Stimulated activated CD8-positive, alpha-beta memory T cell treated with anti-CD3 and anti-CD28 coated beads, Interleukin-15, amount 100 ng/mL, for 24 hours (primary cell): ENCODE measurements around the gene IQCK.

Experiments
- DNase-seq: peaks from one replicate; pipeline ENCODE4 v3.0.0-alpha.2; 2020; ENCODE audit warnings: low read depth

Gene IQCK

GRCh38 chr16:19837984-19838707 lies 120.1 kb downstream of the IQCK start:
- DNase-seq, result no peak

DNA sequence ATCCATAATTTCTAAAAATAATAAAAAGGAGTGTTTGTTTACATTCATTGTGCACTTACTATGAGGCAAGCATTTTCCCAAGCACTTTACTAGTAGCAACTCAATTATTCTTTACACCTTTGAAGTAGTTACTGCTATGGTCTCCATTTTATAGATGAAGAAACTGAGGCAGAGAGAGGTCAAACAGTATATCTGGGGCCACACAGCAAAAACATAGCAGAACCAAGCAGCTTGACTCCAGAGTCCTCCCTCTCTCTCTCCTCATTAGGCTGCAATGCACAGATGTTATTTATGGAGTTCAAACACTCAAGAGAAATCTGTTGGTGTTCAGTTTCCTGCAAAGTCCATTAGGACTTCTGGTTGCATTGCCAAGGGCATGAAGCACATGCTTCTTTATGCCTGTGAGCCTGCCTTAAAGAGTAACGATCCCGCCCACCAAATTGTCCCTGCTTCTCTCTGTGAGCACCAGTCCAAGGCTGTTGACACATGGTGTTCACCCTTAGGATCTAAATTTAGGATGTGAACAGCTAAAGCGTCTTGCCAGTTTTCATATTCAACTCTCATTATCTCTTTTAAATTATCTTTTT lies 122.5 kb downstream of the IQCK start:
- DNase-seq, result no peak

DNA sequence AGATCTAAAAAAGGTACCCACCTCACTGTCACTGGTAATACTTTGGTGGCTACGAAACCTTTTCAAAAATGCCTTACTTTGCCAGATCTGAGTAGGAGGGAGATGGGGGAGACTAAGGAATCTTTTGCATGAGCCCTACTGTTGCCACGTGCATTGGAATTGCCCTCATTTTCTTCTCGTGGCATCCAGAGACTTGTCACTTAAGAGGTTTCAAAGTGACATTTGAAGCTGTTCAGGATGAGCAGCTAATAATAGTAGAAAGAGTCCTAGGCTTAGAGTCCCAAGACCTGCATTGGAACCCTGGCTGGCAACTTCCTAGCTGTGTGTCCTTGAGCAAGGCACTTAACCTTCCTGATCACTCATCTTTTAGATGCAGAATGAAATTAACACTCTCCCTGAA lies 123.1 kb downstream of the IQCK start:
- DNase-seq, result no peak

- no peak for DNase-seq
Observed at GRCh38 chr16:19842426-19843157, 124.5 kb downstream of the IQCK start.

DNA sequence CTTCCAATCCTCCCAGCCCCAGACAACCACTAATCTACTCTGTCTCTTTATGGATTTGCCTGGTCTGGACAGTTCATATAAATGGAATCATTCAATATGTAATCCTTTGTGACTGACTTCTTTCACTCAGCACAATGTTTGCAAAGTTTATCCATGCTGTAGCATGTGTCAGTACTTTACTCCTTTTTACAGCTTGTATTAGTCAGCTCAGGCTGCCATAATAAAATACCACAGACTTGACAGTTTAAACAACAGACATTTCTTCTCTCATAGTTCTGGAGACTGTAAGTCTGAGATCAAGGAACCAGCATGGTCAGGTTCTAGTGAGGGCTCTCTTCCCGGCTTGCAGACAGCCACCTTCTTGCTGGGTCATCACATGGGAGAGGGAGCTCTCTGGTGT lies 125.3 kb downstream of the IQCK start:
- DNase-seq, result no peak

DNA sequence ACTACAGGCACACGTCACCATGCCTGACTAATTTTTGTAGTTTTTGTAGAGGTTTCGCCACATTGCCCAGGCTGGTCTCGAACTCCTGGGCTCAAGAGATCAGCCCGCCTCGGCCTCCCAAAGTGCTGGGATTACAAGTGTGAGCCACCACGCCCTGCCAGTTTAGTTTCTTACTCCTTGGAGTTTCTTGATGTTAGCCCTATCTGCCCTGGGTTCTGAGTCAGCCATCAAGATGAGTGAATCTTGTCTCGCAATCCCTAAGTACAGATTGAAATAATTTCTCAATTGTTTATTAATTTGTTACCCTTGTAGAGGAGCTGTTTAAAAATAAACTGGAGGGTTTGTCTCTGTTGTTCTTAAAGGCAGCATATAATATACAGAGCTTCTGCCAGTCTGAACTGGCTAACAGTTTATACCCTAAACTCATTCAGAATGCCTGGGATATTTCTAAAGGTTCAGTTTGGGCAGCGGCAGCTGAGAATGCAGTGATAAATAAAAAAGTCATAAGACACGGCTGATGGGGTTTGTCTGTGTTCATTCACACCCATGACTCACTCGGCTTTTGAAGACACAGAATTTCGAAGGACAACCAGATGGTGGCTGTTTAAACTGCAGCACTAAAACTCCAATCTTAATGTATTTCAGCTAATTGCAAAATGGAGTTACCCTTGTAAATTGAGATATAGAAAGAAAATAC lies 127.0 kb downstream of the IQCK start:
- DNase-seq, result no peak

GRCh38 chr16:19846436-19846835 lies 128.4 kb downstream of the IQCK start:
- DNase-seq, result no peak

DNA sequence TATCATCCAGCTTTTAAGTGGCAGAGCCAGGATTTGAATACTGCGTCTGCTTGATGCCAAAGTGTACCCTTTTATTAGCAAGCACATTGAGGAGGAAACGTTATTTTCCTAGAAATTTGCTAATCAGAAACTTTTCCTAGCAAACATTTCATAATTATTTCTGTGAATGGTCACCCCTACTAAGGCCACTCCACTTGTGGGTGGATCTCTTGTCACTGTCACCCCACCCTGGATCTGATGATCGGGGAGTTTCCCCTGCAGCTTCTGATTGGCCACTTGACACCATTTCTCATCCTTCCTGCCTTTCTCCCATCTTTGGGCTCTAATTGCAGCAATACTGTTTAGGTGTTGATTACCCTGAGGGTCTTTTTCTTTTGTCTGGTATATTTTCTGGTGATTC lies 130.7 kb downstream of the IQCK start:
- no peak for DNase-seq

GRCh38 chr16:19850131-19850817 lies 132.2 kb downstream of the IQCK start:
- no peak for DNase-seq

GRCh38 chr16:19851476-19851875 lies 133.4 kb downstream of the IQCK start:
- no peak for DNase-seq

GRCh38 chr16:19853132-19853741 lies 135.2 kb downstream of the IQCK start:
- DNase-seq, result no peak

GRCh38 chr16:19853742-19854542 lies 135.9 kb downstream of the IQCK start:
- DNase-seq, result no peak

DNA sequence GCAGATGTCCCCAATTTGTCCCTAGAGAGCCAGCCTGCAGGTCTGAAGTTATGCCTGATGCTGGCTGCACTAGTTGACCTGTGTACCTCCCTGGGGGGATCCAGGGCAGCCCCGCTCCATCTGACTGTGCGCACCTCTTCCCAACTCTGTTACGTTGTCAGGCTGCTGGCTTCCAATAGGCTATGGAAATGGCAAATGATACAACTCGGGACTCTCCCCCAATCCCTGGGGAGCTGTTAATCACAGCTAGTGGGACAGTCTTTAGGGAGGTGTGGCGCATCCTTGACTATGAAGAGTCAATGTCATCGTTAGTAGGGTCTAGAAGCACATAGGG lies 136.4 kb downstream of the IQCK start:
- DNase-seq, result no peak

- DNase-seq, result no peak
Observed at GRCh38 chr16:19856120-19856519, 138.0 kb downstream of the IQCK start.

- DNase-seq, result no peak
Observed at GRCh38 chr16:19857593-19858339, 139.7 kb downstream of the IQCK start.

DNA sequence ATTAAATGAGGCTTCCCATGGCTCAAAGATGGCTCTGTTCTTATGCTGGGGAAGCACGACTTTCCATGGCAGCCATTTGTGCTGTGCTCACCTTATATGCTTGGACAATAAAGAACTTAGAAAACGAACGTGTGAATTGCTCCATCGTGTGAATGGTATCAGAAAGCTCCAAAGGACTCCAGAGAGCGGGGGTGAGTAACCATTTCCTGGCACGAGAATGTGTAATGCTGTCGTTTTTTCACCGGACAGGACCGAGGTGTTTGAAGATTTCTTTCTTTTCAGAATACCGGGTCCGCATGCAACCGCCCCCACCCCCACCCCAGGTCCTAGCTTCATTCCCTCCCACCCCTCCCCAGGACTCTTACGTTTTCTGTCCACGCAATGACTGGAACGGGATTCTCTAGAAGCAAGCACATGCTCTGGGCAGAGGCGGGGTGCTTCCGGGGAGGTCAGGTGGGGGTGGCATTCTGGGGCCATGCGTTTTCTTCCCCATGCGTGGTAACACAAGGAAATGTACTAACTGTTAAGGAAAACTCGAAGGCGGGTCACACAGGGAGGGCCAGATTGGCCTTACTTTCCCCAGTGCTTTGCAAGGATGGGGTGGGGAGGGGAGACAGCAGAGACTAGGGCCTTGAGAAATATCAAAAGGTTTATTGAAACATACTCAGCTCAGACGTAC lies 140.4 kb downstream of the IQCK start:
- DNase-seq, result no peak

- DNase-seq, result no peak
Observed at GRCh38 chr16:19859166-19859565, 141.1 kb downstream of the IQCK start.

DNA sequence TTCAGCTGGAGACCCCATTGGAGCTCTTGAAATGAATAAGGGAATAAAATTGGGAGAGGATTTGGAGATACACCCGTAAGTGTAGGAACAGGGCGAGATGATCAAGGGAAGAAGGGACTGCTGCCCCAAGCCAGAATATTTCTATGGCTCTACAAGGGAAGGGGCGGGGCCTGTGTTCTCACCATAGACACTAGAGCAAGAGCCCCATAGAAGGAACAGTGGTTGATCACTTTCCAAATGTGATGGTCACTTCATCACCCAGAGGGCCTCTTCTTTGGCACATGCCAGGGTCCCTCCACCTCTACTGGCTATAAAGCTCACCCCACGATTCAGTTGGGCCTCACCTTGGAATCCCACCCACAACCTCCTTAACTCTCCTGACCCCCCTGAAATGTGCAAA lies 141.5 kb downstream of the IQCK start:
- DNase-seq, result no peak

- DNase-seq, result no peak
Observed at GRCh38 chr16:19860166-19861041, 142.3 kb downstream of the IQCK start.
